Renal cortical epithelial cell (primary cell): ENCODE data around the gene JAK2. TPM values are rescaled to one million over a fixed set of nuclear protein-coding genes. Genes with fewer than 3 reads are reported as not detected.

Experiments used
- DNase-seq: peaks from one replicate; pipeline ENCODE4 v3.0.0-alpha.2; 2011; ENCODE audit warnings: low read depth
- total RNA-seq: library from RNA; depleted of rRNA; stranded (reverse); fragments of >200 nt; gene quantifications from 2 replicates; pipeline ENCODE4 v1.2.3, GENCODE V29; 2014

The JAK2 gene
- total RNA-seq, 1 donor from 2014 or later, result 12.0 TPM

- DNase-seq, result no peak
Observed at GRCh38 chr9:5140151-5140550, 155.1 kb downstream of the JAK2 start.

- no peak for DNase-seq
Observed at GRCh38 chr9:5144217-5144616, 159.1 kb downstream of the JAK2 start.

GRCh38 chr9:5146241-5146640 lies 161.2 kb downstream of the JAK2 start:
- DNase-seq, result no peak

Other genes starting within 250 kb of the JAK2 start
- 101 and 148 TPM in 2 replicates for gene AK3, start 244.1 kb upstream of the JAK2 start, total RNA-seq
- gene RCL1, start 192.3 kb upstream of the JAK2 start, total RNA-seq, result 12.9 and 18.5 TPM in 2 replicates
- not detected in 2 replicates for gene INSL6, start 200.4 kb downstream of the JAK2 start, total RNA-seq
- gene INSL4, start 246.1 kb downstream of the JAK2 start, total RNA-seq, result not detected in 2 replicates